ENCODE results near the gene MARK3.

The MARK3 gene

DNA sequence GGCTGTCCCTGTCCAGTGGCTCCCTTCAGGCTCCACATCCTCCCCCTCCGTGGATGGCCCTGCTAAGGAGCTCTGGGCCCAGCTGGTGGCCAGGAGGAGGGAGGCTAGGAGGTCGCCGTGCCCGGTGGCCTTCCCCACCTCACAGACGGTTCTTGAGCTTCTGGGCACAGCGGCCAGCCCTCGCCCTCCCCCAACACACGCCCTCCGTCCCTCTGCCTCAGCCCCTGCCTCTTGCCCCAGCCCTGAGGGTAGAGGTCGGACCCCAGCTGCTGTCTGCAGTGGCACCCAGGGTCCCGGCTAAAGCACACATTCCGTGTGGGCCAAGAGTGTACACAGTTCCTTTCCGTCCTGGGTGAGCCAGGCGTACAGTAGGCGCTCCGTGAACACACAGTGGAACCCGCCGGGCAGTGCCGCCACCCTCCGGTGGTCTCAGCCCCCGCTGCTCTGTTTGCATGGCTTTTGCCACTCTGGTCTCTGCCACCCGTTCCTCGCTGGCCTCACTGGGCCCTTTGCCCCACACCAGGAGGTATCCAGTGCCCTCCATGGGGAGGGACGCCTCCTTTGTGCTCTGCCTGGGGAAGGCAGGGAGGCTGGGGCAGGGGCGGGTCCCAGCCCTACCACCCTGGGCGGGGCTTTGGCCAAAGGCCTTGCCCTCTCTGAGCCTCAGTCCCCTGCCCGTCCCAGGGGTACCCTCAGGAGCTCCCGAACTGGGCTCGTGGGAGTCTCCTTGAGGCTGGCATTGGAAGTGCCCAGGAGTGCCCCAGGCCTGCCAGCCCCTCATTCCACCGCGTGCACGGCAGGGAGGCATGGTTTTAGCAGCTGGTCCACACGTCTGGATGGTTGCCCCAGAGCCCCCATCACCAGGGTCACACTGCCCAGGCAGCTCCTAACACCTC lies 156.7 kb downstream of the MARK3 start:
- Mint-ChIP-seq H3K4me1 (peaks cover 18% of the 10 kb centered on the region), H3K27ac (peak overlapping the region in 2 of 3 experiments; percentile 39 to 51), H3K9me3 (no peaks in the 10 kb centered on the region), H3K36me3 (ENCODE audit: low read depth) (no peaks in the 10 kb centered on the region), H3K4me3 (no peak overlapping the region), H3K27me3 (ENCODE audit: low read depth) (no peaks in the 10 kb centered on the region)
- TF ChIP-seq, protein P1, sequence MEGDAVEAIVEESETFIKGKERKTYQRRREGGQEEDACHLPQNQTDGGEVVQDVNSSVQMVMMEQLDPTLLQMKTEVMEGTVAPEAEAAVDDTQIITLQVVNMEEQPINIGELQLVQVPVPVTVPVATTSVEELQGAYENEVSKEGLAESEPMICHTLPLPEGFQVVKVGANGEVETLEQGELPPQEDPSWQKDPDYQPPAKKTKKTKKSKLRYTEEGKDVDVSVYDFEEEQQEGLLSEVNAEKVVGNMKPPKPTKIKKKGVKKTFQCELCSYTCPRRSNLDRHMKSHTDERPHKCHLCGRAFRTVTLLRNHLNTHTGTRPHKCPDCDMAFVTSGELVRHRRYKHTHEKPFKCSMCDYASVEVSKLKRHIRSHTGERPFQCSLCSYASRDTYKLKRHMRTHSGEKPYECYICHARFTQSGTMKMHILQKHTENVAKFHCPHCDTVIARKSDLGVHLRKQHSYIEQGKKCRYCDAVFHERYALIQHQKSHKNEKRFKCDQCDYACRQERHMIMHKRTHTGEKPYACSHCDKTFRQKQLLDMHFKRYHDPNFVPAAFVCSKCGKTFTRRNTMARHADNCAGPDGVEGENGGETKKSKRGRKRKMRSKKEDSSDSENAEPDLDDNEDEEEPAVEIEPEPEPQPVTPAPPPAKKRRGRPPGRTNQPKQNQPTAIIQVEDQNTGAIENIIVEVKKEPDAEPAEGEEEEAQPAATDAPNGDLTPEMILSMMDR (IDR thresholded peaks at IDR 0.05; ENCODE audit: unreplicated experiment in 3 of 3): no peak

DNA sequence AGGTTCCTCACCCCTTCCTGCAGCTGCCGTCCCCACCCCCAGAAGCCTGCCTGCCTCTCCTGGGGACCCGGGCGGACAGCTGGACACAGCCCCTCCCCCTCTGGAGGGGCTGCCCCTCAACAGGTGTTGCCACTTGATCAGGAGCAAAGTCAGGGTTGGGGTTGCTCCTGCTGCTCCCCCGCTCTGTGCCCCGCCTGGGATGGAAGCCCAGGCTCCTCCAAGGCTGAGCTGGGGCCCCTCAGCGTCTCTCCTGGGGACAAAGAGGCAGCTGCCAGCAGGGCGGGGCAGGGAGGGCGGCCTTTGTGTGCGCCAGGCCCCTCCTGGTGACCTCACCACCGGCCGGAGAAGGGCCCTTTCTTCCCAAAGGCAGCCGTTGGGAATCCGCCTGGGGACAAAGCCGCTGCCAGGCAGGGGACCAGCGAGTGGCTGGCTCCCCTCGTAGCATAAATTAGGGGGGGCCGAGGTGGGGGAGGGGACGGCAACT lies 157.4 kb downstream of the MARK3 start:
- Mint-ChIP-seq H3K27me3 (ENCODE audit: low read depth) (no peaks in the 10 kb centered on the region), H3K4me3 (no peak overlapping the region), H3K9me3 (no peaks in the 10 kb centered on the region), H3K27ac (no peak overlapping the region), H3K36me3 (ENCODE audit: low read depth) (no peaks in the 10 kb centered on the region), H3K4me1 (peaks cover 14% of the 10 kb centered on the region)
- TF ChIP-seq, protein P1 (IDR thresholded peaks at IDR 0.05; ENCODE audit: unreplicated experiment in 3 of 3): no peak

DNA sequence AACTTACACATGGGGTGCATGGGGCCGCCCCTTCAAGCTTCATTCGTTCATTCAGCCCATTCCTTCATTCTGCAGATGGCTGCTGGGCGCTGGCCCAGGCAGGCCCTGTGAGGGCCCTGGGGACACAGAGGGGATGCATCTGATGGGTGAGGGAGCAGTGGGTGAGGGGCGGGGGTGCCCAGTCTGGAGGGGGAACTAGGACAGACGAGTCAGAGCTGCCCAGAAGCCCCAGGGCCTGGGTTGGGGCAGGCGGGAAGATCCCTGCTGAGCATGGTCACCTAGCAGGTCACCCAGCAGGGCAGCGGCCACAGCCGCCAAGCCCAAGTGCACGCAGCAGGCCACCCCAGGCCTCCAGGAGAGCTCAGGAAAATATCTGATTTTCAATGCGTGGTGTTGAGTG lies 157.9 kb downstream of the MARK3 start:
- Mint-ChIP-seq H3K4me1 (peaks cover 14% of the 10 kb centered on the region), H3K27me3 (ENCODE audit: low read depth) (no peaks in the 10 kb centered on the region), H3K27ac (no peak overlapping the region), H3K4me3 (no peak overlapping the region), H3K9me3 (no peaks in the 10 kb centered on the region), H3K36me3 (ENCODE audit: low read depth) (no peaks in the 10 kb centered on the region)
- TF ChIP-seq, protein P1 (IDR thresholded peaks at IDR 0.05; ENCODE audit: unreplicated experiment in 3 of 3): no peak

DNA sequence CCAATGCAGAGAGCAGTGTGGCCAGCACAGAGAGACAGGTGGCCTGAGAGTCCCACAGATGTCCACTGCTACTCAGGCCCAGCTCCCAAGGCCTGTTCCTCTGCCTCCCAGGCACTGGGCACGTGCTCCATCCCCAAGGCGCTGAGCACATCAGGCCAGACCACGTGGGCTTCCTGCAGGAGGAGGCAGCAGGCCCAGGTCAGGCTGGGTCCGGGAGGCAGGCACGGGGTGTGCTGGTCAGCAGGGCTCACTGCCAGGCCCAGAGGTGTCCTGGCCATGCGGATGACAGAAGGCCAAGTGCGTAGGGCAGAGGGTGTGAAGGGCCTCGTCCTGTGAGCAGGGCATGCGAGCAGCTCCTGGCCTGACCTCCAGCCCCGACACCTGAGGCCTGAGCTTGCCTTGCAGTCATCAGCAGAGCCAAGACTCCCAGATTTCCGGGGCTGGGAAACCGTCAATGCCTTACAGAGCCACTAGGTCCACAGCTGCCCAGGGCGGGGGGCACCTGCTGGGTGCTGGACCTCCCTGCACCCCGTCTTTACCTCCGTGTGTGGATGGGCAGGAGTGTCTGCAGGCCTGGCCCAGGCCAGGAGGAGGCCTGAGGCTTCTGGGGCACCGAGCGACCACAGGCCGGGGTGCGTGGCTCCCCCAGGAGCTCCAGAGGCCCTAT lies 158.6 kb downstream of the MARK3 start:
- no peak overlapping the region for H3K27ac Mint-ChIP-seq
- no peaks in the 10 kb centered on the region for H3K9me3 Mint-ChIP-seq
- H3K4me3 Mint-ChIP-seq: no peak overlapping the region
- peaks cover 14% of the 10 kb centered on the region for H3K4me1 Mint-ChIP-seq
- no peaks in the 10 kb centered on the region for H3K27me3 Mint-ChIP-seq (ENCODE audit: low read depth)
- no peaks in the 10 kb centered on the region for H3K36me3 Mint-ChIP-seq (ENCODE audit: low read depth)
- TF ChIP-seq, protein P1 (IDR thresholded peaks at IDR 0.05; ENCODE audit: unreplicated experiment in 3 of 3): no peak

DNA sequence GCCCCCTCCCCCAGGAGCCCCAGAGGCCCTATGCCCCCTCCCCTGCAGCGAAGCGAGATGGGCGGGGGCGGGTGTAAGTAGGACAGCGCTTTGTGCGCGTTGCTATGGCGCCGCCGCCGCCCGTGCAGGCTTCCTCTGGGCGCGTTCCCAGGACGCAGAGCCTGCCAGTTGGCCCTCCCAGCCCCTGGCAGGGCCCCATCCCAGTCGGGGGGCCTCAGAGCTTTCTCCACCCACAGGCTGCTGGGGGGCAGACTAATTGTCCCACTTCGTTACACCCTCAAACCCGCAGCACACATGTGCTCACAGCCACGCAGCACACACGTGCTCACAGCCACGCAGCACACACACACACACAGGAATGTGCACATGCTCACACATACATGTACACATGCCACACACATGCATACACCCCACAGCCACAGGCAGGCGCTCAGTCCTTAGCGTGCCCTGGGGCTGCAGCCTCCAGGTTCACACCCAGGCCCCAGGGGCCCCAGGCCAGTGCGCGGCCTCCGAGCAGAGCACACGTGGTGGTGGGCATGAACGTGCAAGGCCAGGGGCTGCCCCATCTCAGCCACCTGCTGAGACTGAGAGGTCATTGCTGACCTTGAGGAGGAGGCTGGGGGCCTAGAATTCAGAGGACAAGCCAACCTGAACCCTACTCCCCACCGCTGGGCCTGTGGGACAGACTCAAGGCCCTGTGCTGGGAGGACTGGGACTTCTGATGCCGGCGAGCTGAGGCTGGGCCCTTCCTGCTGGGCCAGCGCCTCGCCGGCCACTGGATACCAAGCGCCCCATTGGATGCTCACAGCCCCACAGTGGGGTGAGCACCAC lies 159.4 kb downstream of the MARK3 start:
- H3K4me1 Mint-ChIP-seq: peaks cover 14% of the 10 kb centered on the region
- no peak overlapping the region for H3K4me3 Mint-ChIP-seq
- H3K27me3 Mint-ChIP-seq (ENCODE audit: low read depth): no peaks in the 10 kb centered on the region
- H3K36me3 Mint-ChIP-seq (ENCODE audit: low read depth): no peaks in the 10 kb centered on the region
- H3K9me3 Mint-ChIP-seq: no peaks in the 10 kb centered on the region
- TF ChIP-seq, protein P1 (IDR thresholded peaks at IDR 0.05; ENCODE audit: unreplicated experiment in 3 of 3): no peak
- H3K27ac Mint-ChIP-seq: peak overlapping the region in 2 of 3 experiments; percentile 56 to 91

Measured in nephron (organoid).